K562 (cell line): ENCODE measurements around the gene VPS33A. TPM values are rescaled to one million over a fixed set of nuclear protein-coding genes. Genes with fewer than 3 reads are reported as not detected.
A peak's percentile ranks its signal among the peaks of the same experiment; 100 is the strongest.

Experiments
- ARID4B ChIP-seq: sonication (generic); formaldehyde crosslinking; IDR thresholded peaks from 2 replicates; pipeline ENCODE4 v1.8.0; 2022; ENCODE audit warnings: mild to moderate bottlenecking, missing genetic modification reagents
- COPS2 ChIP-seq: fragments of 450-650 bp; conservative IDR thresholded peaks from 2 replicates; pipeline ENCODE4 v1.6.1; 2016; ENCODE audit warnings: mild to moderate bottlenecking, moderate library complexity
- E4F1 ChIP-seq: fragments of 250-450 bp; sonication (Bioruptor Pico); IDR thresholded peaks from 2 replicates; pipeline ENCODE4 v1.5.0; 2021; ENCODE audit warnings: mild to moderate bottlenecking, borderline replicate concordance
- MAFF ChIP-seq: IDR thresholded peaks from 2 replicates; pipeline ENCODE4 v1.6.1; 2012; ENCODE audit warnings: low read length, improper control_type of control experiment
- MBD2 ChIP-seq: sonication (generic); IDR thresholded peaks from 2 replicates; pipeline ENCODE4 v1.6.1; 2016; ENCODE audit warnings: low read depth, borderline replicate concordance
- MECOM ChIP-seq: fragments of 250-450 bp; sonication (Bioruptor Pico); IDR thresholded peaks from 2 replicates; pipeline ENCODE4 v1.8.0; 2022; ENCODE audit warnings: inconsistent platforms
- MTA3 ChIP-seq: fragments of 450-650 bp; formaldehyde crosslinking; IDR thresholded peaks from 2 replicates; pipeline ENCODE4 v1.6.1; 2017; ENCODE audit warnings: mild to moderate bottlenecking, borderline replicate concordance
- PRMT5 ChIP-seq: sonication (generic); formaldehyde crosslinking; IDR thresholded peaks from 2 replicates; pipeline ENCODE4 v1.5.0; 2020; ENCODE audit warnings: missing genetic modification reagents
- SP2 ChIP-seq: IDR thresholded peaks from 2 replicates; pipeline ENCODE4 v1.6.1; 2011; ENCODE audit warnings: mild to moderate bottlenecking, low read depth, low read length, moderate library complexity; ENCODE audit not compliant: poor library complexity, severe bottlenecking; ENCODE audit errors: extremely low read depth
- TGIF2 ChIP-seq: sonication (generic); formaldehyde crosslinking; IDR thresholded peaks from 2 replicates; pipeline ENCODE4 v1.8.1; 2022; ENCODE audit warnings: mild to moderate bottlenecking, missing genetic modification reagents, moderate library complexity
- ZNF134 ChIP-seq: fragments of 250-450 bp; sonication (Bioruptor Pico); conservative IDR thresholded peaks from 2 replicates; pipeline ENCODE4 v1.4.0; 2020
- ZNF274 ChIP-seq: IDR thresholded peaks from 2 replicates; pipeline ENCODE4 v1.6.1; 2011; ENCODE audit warnings: low read depth, mild to moderate bottlenecking, low read length, moderate library complexity, borderline replicate concordance
- ZNF551 ChIP-seq: fragments of 250-450 bp; sonication (Bioruptor Pico); IDR thresholded peaks from 2 replicates; pipeline ENCODE4 v1.5.0; 2021; ENCODE audit warnings: mild to moderate bottlenecking, moderate library complexity
- polyA plus RNA-seq, 8 experiments: library from polyadenylated mRNA; depleted of rRNA in 4 of 8; stranded (reverse) in 5 of 8; unstranded in 3 of 8; fragments of >200 nt; fragmentation: Nextera tagmentation in 2 of 8; fragmentation: Illumina TruSeq in 1 of 8; extraction: Ambion mirVana in 2 of 8; extraction: Trizol in 1 of 8; gene quantifications; 2 replicates each; pipeline versions ENCODE4 v1.2.1 to v1.2.3, GENCODE V29; 2011 to 2014; ENCODE audit warnings: inconsistent platforms in 1 of 8, missing spikeins in 1 of 8
- total RNA-seq, 7 experiments: library from RNA; depleted of rRNA in 6 of 7; stranded (reverse); fragments of >200 nt in 6 of 7; fragmentation: Illumina TruSeq in 2 of 7; extraction: Trizol in 2 of 7; gene quantifications; 2 replicates each; pipeline versions ENCODE4 v1.2.1 to v1.2.3, GENCODE V29; 2011 to 2021; ENCODE audit warnings: low replicate concordance in 1 of 7
- TF ChIP-seq, protein P1 (sequence below): fragments of 450-650 bp; IDR thresholded peaks from 2 replicates; pipeline ENCODE4 v1.6.1; 2017; ENCODE audit warnings: antibody characterized with exemption, mild to moderate bottlenecking
- TF ChIP-seq, protein P2 (sequence below): sonication (generic); formaldehyde crosslinking; IDR thresholded peaks from 2 replicates; pipeline ENCODE4 v1.8.0; 2023; ENCODE audit warnings: mild to moderate bottlenecking, missing genetic modification reagents

Gene VPS33A
- total and polyA plus RNA-seq, 9 of the 15 experiments (the other 6 are each of a cell fraction or from before 2014, with no cell fraction given): 10.6 to 34.3 (median 25.3) TPM

- TF ChIP-seq MTA3 (no peak), ZNF274 (no peak), ZNF134 (CRISPR knock-in tag) (0 out of 2 replicates have a peak, but pooled peaks have one; percentile 21), SP2 (no peak), MAFF (no peak), COPS2 (no peak), ZNF551 (CRISPR knock-in tag) (no peak), ARID4B (peak; percentile 89; the same call in 1 of the 2 replicates), MBD2 (no peak), PRMT5 (peak; percentile 89), E4F1 (no peak), MECOM (CRISPR knock-in tag) (no peak), TGIF2 (CRISPR knock-in tag) (peak; percentile 94; the same call in 1 of the 2 replicates)
- TF ChIP-seq, protein P1, sequence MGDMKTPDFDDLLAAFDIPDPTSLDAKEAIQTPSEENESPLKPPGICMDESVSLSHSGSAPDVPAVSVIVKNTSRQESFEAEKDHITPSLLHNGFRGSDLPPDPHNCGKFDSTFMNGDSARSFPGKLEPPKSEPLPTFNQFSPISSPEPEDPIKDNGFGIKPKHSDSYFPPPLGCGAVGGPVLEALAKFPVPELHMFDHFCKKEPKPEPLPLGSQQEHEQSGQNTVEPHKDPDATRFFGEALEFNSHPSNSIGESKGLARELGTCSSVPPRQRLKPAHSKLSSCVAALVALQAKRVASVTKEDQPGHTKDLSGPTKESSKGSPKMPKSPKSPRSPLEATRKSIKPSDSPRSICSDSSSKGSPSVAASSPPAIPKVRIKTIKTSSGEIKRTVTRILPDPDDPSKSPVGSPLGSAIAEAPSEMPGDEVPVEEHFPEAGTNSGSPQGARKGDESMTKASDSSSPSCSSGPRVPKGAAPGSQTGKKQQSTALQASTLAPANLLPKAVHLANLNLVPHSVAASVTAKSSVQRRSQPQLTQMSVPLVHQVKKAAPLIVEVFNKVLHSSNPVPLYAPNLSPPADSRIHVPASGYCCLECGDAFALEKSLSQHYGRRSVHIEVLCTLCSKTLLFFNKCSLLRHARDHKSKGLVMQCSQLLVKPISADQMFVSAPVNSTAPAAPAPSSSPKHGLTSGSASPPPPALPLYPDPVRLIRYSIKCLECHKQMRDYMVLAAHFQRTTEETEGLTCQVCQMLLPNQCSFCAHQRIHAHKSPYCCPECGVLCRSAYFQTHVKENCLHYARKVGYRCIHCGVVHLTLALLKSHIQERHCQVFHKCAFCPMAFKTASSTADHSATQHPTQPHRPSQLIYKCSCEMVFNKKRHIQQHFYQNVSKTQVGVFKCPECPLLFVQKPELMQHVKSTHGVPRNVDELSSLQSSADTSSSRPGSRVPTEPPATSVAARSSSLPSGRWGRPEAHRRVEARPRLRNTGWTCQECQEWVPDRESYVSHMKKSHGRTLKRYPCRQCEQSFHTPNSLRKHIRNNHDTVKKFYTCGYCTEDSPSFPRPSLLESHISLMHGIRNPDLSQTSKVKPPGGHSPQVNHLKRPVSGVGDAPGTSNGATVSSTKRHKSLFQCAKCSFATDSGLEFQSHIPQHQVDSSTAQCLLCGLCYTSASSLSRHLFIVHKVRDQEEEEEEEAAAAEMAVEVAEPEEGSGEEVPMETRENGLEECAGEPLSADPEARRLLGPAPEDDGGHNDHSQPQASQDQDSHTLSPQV: peak; percentile 93
- TF ChIP-seq, protein P2, sequence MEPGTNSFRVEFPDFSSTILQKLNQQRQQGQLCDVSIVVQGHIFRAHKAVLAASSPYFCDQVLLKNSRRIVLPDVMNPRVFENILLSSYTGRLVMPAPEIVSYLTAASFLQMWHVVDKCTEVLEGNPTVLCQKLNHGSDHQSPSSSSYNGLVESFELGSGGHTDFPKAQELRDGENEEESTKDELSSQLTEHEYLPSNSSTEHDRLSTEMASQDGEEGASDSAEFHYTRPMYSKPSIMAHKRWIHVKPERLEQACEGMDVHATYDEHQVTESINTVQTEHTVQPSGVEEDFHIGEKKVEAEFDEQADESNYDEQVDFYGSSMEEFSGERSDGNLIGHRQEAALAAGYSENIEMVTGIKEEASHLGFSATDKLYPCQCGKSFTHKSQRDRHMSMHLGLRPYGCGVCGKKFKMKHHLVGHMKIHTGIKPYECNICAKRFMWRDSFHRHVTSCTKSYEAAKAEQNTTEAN (CRISPR knock-in tag): peak; percentile 75; the same call in 1 of the 2 replicates
Measured at GRCh38 chr12:122226366-122227125, 39.7 kb downstream of the VPS33A start (continued).
